ENCODE data around the gene SVIL.
A peak's percentile ranks its signal among the peaks of the same experiment; 100 is the strongest.

SVIL gene

DNA sequence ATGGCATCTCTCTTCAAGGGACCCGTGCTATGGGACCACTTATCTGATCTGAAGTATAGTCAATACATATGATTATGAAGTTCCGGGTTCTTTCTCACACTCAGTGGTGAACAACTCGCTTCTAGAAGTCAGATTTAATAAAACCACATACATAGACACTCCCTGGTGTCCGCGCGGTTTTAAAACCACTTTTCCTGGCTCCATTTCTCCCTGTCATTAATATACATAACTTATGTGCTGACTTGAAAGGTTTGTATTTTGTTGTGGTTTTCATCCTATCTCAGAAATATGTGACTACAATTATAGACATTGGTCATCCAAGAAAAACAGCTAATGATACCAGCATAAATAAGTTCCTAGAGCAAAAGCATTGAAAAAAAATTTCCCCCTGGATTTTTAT lies 34.0 kb downstream of the SVIL start:
- DNase-seq (ENCODE audit: low read depth) = no peak
- TF ChIP-seq, protein P1, sequence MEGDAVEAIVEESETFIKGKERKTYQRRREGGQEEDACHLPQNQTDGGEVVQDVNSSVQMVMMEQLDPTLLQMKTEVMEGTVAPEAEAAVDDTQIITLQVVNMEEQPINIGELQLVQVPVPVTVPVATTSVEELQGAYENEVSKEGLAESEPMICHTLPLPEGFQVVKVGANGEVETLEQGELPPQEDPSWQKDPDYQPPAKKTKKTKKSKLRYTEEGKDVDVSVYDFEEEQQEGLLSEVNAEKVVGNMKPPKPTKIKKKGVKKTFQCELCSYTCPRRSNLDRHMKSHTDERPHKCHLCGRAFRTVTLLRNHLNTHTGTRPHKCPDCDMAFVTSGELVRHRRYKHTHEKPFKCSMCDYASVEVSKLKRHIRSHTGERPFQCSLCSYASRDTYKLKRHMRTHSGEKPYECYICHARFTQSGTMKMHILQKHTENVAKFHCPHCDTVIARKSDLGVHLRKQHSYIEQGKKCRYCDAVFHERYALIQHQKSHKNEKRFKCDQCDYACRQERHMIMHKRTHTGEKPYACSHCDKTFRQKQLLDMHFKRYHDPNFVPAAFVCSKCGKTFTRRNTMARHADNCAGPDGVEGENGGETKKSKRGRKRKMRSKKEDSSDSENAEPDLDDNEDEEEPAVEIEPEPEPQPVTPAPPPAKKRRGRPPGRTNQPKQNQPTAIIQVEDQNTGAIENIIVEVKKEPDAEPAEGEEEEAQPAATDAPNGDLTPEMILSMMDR (IDR thresholded peaks at IDR 0.05; ENCODE audit: low read length, missing control alignments) = no peak
- H3K4me3 ChIP-seq (replicated peaks; ENCODE audit: low read depth, low read length) = no peak overlapping the region

DNA sequence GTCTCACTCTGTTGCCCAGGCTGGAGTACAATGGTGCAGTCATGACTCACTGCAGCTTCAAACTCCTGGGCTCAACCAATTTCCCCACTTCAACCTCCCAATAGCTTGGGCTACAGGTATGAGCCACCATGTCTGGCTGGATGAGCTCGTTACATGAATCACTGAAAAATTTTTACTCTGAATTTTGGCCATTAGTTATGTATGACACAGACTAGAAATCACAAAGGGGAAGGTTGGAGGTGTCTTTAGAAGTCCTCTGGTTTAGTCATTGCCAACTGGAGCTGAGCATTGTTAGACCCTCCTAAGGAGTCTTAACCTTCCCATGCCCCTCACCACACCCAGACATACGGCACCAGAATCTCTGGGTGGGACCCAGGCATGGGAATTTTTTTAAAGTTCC lies 34.7 kb downstream of the SVIL start:
- no peak for DNase-seq (ENCODE audit: low read depth)
- no peak overlapping the region for H3K4me3 ChIP-seq (replicated peaks; ENCODE audit: low read depth, low read length)
- TF ChIP-seq, protein P1 (IDR thresholded peaks at IDR 0.05; ENCODE audit: low read length, missing control alignments) = no peak

DNA sequence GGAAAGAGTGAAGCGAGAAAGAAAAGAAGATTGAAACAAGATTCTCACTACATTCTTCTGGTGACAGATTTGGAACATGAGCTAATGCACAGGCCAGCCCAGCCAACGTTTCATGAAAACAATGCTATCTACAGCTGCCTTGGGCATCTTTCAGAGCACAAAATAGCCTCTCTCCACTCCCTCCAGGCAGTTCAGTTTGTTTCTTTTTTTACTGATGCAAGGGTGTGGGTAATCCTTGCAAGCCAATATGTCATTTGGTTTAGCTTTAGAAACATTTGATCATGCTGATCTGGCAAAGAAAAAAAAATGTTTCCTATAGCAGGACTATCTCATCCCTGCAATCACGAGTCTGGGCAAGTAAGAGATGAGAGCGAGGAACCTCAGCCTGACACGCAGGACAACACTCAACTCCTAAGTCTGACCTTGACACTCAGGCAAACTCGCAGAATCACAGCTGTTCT lies 35.9 kb downstream of the SVIL start:
- DNase-seq (ENCODE audit: low read depth) = peak; percentile 79
- H3K4me3 ChIP-seq (replicated peaks; ENCODE audit: low read depth, low read length) = no peak overlapping the region

DNA sequence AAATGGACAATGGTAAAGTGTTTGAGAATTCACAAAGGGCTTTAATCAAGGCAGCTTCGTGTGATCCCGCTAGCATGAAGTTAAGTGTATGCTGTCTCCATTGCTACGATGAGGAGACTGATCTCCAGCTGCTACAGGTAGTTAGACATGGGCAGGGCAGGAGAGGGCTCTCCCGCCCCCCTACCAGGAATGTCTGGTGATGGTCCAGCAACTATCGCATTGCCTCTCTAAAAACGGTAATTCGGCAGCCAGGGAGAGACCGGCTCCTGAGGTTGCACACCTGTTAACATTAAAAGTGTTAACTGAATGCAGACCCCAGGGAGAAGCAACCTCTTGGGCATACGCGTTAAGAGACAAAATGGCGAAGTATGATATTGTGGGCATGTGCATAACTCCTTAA lies 37.9 kb downstream of the SVIL start:
- TF ChIP-seq, protein P1 (IDR thresholded peaks at IDR 0.05; ENCODE audit: low read length, missing control alignments) = no peak
- no peak overlapping the region for H3K4me3 ChIP-seq (replicated peaks; ENCODE audit: low read depth, low read length)
- DNase-seq (ENCODE audit: low read depth) = no peak

More for the DNA sequence above, 35.9 kb downstream of the SVIL start:
- TF ChIP-seq, protein P1 (IDR thresholded peaks at IDR 0.05; ENCODE audit: low read length, missing control alignments) = no peak

DNA sequence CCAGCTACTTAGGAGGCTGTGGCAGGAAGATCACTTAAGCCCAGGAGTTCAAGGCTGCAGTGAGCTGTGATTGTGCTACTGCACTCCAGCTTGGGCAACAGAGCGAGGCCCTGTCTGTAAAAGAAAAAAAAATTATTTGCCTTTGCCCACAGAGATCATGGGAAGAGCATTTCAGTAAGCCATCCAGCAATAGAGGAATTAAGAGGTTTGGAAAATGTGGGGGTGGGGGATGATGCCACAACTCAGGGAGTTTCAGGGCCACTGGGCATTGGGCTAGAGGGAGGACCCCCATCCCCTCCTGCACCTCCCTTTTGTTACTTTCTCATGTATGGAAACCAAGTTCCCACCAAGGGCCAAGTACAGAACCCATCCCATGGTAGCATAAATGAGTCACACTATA lies 38.4 kb downstream of the SVIL start:
- TF ChIP-seq, protein P1 (IDR thresholded peaks at IDR 0.05; ENCODE audit: low read length, missing control alignments) = no peak
- DNase-seq (ENCODE audit: low read depth) = no peak
- no peak overlapping the region for H3K4me3 ChIP-seq (replicated peaks; ENCODE audit: low read depth, low read length)

DNA sequence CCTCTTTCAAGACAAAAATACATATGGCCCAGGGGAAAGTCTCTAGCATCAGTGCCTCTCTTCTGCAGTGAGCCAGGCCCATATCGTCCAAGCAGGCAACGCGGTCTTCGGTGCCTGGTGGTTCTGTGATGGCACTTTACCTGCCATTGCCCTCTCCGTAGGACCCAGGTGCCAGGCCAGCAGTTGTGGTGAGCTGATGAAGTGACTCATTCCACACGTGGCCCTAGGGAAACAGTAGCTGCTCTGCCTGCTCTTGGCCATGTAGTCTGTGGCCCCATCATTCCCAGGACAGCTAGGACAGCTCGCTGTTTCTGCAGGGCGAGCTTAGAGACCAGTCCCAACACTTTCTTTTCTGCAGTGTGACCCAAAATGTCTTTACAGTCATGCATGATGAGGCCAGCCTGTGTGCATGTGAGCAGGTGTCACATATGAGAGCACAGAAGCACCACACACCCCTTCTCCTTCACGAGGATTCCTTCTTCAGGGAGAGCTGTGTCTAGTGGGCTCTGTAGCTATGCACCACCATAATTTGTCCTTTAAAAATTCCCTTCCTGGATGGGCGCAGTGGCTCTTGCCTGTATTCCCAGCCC lies 39.0 kb downstream of the SVIL start:
- DNase-seq (ENCODE audit: low read depth) = no peak

More for the DNA sequence above, 39.0 kb downstream of the SVIL start:
- TF ChIP-seq, protein P1 (IDR thresholded peaks at IDR 0.05; ENCODE audit: low read length, missing control alignments) = no peak
- no peak overlapping the region for H3K4me3 ChIP-seq (replicated peaks; ENCODE audit: low read depth, low read length)

Measured in fibroblast of pulmonary artery (primary cell).